Measurements from ENCODE around the gene CNNM1.

The CNNM1 gene

GRCh38 chr10:99337311-99337811, 8.2 kb downstream of the CNNM1 start:
- no peak for DNase-seq (ENCODE audit: low read depth in 2 of 2, low spot score in 1 of 2)

- DNase-seq (ENCODE audit: low read depth in 2 of 2, low spot score in 1 of 2), result no peak
Measured at GRCh38 chr10:99337901-99338300, 8.7 kb downstream of the CNNM1 start.

- no peak for DNase-seq (ENCODE audit: low read depth in 2 of 2, low spot score in 1 of 2)
Measured at GRCh38 chr10:99339077-99339476, 9.9 kb downstream of the CNNM1 start.

GRCh38 chr10:99339563-99340047, 10.4 kb downstream of the CNNM1 start:
- DNase-seq (ENCODE audit: low read depth in 2 of 2, low spot score in 1 of 2), result no peak

GRCh38 chr10:99340650-99341049, 11.5 kb downstream of the CNNM1 start:
- DNase-seq (ENCODE audit: low read depth in 2 of 2, low spot score in 1 of 2), result no peak

- no peak for DNase-seq (ENCODE audit: low read depth in 2 of 2, low spot score in 1 of 2)
Measured at GRCh38 chr10:99341248-99341647, 12.1 kb downstream of the CNNM1 start.

GRCh38 chr10:99341860-99342490, 12.8 kb downstream of the CNNM1 start:
- no peak for DNase-seq (ENCODE audit: low read depth in 2 of 2, low spot score in 1 of 2)

- no peak for DNase-seq (ENCODE audit: low read depth in 2 of 2, low spot score in 1 of 2)
Measured at GRCh38 chr10:99343262-99343661, 14.1 kb downstream of the CNNM1 start.

- DNase-seq (ENCODE audit: low read depth in 2 of 2, low spot score in 1 of 2), result no peak
Measured at GRCh38 chr10:99344715-99345114, 15.6 kb downstream of the CNNM1 start.

GRCh38 chr10:99345350-99345749, 16.2 kb downstream of the CNNM1 start:
- no peak for DNase-seq (ENCODE audit: low read depth in 2 of 2, low spot score in 1 of 2)

- no peak for DNase-seq (ENCODE audit: low read depth in 2 of 2, low spot score in 1 of 2)
Measured at GRCh38 chr10:99346247-99346646, 17.1 kb downstream of the CNNM1 start.

- DNase-seq (ENCODE audit: low read depth in 2 of 2, low spot score in 1 of 2), result no peak
Measured at GRCh38 chr10:99347672-99348071, 18.5 kb downstream of the CNNM1 start.

- no peak for DNase-seq (ENCODE audit: low read depth in 2 of 2, low spot score in 1 of 2)
Measured at GRCh38 chr10:99353182-99353581, 24.0 kb downstream of the CNNM1 start.

GRCh38 chr10:99357691-99358090, 28.5 kb downstream of the CNNM1 start:
- no peak for DNase-seq (ENCODE audit: low read depth in 2 of 2, low spot score in 1 of 2)

GRCh38 chr10:99358101-99358500, 28.9 kb downstream of the CNNM1 start:
- no peak for DNase-seq (ENCODE audit: low read depth in 2 of 2, low spot score in 1 of 2)

GRCh38 chr10:99360934-99361333, 31.8 kb downstream of the CNNM1 start:
- no peak for DNase-seq (ENCODE audit: low read depth in 2 of 2, low spot score in 1 of 2)

GRCh38 chr10:99364125-99364524, 35.0 kb downstream of the CNNM1 start:
- no peak for DNase-seq (ENCODE audit: low read depth in 2 of 2, low spot score in 1 of 2)

- no peak for DNase-seq (ENCODE audit: low read depth in 2 of 2, low spot score in 1 of 2)
Measured at GRCh38 chr10:99365311-99365710, 36.2 kb downstream of the CNNM1 start.

- no peak for DNase-seq (ENCODE audit: low read depth in 2 of 2, low spot score in 1 of 2)
Measured at GRCh38 chr10:99365736-99366135, 36.6 kb downstream of the CNNM1 start.

GRCh38 chr10:99366666-99367065, 37.5 kb downstream of the CNNM1 start:
- no peak for DNase-seq (ENCODE audit: low read depth in 2 of 2, low spot score in 1 of 2)

GRCh38 chr10:99368646-99369045, 39.5 kb downstream of the CNNM1 start:
- no peak for DNase-seq (ENCODE audit: low read depth in 2 of 2, low spot score in 1 of 2)

GRCh38 chr10:99369126-99369525, 40.0 kb downstream of the CNNM1 start:
- DNase-seq (ENCODE audit: low read depth in 2 of 2, low spot score in 1 of 2), result no peak

- no peak for DNase-seq (ENCODE audit: low read depth in 2 of 2, low spot score in 1 of 2)
Measured at GRCh38 chr10:99369551-99369950, 40.4 kb downstream of the CNNM1 start.

All from stimulated activated CD8-positive, alpha-beta memory T cell treated with anti-CD3 and anti-CD28 coated beads, Interleukin-4, amount 100 ng/mL, for 1 hour (primary cell).